RWPE2 (cell line): ENCODE data around the gene SPATA31E1.

ENCODE experiments used
- ATAC-seq: fragments of 200-7000 bp; cut with Tn5 transposase; 3 replicates; pipeline ENCODE4 v1.9.1; 2021; ENCODE audit warnings: low read depth
- DNase-seq: peaks from one replicate; pipeline ENCODE4 v3.0.0-alpha.2; 2020; ENCODE audit warnings: low spot score
- H3K27ac ChIP-seq: fragments of 450-650 bp; 2 replicates; pipeline ENCODE4 v1.5.1; 2017; ENCODE audit warnings: mild to moderate bottlenecking; ENCODE audit not compliant: poor library complexity, severe bottlenecking
- H3K27me3 ChIP-seq: fragments of 250-450 bp; sonication (Bioruptor Pico); 2 replicates; pipeline ENCODE4 v1.5.1; 2021; ENCODE audit warnings: mild to moderate bottlenecking, moderate library complexity; ENCODE audit not compliant: insufficient read depth, poor library complexity, severe bottlenecking
- H3K36me3 ChIP-seq: fragments of 250-450 bp; sonication (Bioruptor Pico); 2 replicates; pipeline ENCODE4 v1.5.1; 2020; ENCODE audit warnings: low read depth, mild to moderate bottlenecking, moderate library complexity
- H3K4me1 ChIP-seq: fragments of 250-450 bp; sonication (Bioruptor Pico); 2 replicates; pipeline ENCODE4 v1.5.1; 2021; ENCODE audit warnings: mild to moderate bottlenecking, moderate library complexity; ENCODE audit not compliant: insufficient read depth, poor library complexity, severe bottlenecking
- H3K4me3 ChIP-seq: fragments of 250-450 bp; sonication (Bioruptor Pico); 2 replicates; pipeline ENCODE4 v1.5.1; 2021; ENCODE audit warnings: mild to moderate bottlenecking, moderate library complexity; ENCODE audit not compliant: severe bottlenecking
- H3K9me3 ChIP-seq: fragments of 250-450 bp; sonication (Bioruptor Pico); 2 replicates; pipeline ENCODE4 v1.5.1; 2021; ENCODE audit warnings: mild to moderate bottlenecking, moderate library complexity; ENCODE audit not compliant: severe bottlenecking
- TF ChIP-seq, protein P1 (sequence below): fragments of 450-650 bp; IDR thresholded peaks from one replicate; pipeline ENCODE4 v1.5.1; 2017; ENCODE audit warnings: mild to moderate bottlenecking, moderate library complexity; ENCODE audit not compliant: poor library complexity, severe bottlenecking

The SPATA31E1 gene

DNA sequence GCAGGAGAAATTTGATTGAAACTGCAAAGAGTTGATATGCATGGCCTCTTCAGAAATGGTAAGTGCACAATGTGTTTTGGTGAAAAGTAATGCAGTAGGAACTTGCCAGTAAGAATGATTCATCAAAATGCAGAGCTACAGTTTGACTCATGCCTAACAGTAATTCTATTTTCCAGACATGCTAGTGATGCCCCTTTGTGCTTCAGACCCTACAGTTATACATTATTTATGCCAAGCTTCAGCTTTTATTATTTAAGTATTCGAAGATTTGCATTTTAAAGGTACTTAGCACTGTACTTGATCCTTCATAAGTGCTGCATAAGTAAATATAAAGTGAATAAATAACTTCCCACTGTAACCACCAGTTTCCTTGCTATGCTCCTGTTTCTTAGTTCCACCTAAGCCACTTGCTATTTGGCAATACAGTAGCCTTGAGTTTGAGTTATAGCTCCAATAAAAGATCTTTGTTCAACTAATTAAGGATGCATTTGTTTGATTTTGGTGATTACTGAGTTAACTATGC is 3.6 kb upstream of the SPATA31E1 start:
- TF ChIP-seq, protein P1, sequence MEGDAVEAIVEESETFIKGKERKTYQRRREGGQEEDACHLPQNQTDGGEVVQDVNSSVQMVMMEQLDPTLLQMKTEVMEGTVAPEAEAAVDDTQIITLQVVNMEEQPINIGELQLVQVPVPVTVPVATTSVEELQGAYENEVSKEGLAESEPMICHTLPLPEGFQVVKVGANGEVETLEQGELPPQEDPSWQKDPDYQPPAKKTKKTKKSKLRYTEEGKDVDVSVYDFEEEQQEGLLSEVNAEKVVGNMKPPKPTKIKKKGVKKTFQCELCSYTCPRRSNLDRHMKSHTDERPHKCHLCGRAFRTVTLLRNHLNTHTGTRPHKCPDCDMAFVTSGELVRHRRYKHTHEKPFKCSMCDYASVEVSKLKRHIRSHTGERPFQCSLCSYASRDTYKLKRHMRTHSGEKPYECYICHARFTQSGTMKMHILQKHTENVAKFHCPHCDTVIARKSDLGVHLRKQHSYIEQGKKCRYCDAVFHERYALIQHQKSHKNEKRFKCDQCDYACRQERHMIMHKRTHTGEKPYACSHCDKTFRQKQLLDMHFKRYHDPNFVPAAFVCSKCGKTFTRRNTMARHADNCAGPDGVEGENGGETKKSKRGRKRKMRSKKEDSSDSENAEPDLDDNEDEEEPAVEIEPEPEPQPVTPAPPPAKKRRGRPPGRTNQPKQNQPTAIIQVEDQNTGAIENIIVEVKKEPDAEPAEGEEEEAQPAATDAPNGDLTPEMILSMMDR = no peak
- no peak overlapping the region for H3K4me3 ChIP-seq
- H3K4me1 ChIP-seq = peaks cover 9% of the 10 kb centered on the region
- no peaks in the 10 kb centered on the region for H3K36me3 ChIP-seq
- H3K27me3 ChIP-seq = no peaks in the 10 kb centered on the region
- no peaks in the 10 kb centered on the region for H3K9me3 ChIP-seq
- DNase-seq = no peak
- ATAC-seq = peak; percentile 82
- H3K27ac ChIP-seq = no peak overlapping the region

DNA sequence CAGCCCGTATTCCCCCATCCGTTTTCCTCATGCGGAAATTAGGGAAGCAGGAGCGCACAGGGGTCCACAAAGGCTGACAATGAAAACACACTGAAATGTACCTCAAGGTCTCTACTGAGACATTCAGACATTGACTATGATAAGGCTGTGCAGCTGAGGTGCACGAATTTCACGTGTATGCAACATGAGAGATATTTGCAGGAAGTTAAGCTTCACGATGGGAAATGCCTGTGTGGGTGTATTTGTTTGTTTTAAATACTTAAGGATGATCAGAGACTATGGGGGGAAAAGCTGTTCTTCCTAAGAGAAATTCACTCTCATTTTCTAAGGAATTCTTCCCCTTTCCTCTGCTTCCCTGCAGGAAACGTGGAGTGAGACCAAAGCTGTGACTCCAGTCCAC is 2.6 kb upstream of the SPATA31E1 start:
- H3K36me3 ChIP-seq = no peaks in the 10 kb centered on the region
- ATAC-seq (no peak), DNase-seq (no peak)
- no peak overlapping the region for H3K27ac ChIP-seq
- H3K4me1 ChIP-seq = peaks cover 9% of the 10 kb centered on the region
- H3K9me3 ChIP-seq = no peaks in the 10 kb centered on the region
- TF ChIP-seq, protein P1 = no peak
- no peak overlapping the region for H3K4me3 ChIP-seq
- H3K27me3 ChIP-seq = no peaks in the 10 kb centered on the region

DNA sequence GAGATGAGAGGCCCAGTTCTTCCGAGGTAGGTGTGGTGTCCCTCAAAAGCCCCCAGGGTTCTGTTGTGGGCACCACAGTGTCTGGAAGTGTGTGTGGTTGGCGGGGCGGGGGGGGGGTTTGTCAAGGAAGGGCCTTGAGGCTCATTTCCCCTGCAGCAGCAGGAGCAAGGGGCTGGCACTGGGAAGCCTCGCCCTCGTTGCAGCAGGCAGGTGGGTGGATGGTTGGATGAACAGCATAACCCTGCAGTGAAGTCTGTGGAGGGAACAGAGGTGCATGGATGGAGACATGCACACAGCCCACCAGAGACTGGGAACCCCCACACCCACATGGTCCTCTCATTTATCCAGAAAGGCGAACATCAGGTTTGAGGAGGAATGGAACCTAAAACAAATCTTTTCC is 2.0 kb upstream of the SPATA31E1 start:
- TF ChIP-seq, protein P1 = no peak

DNA sequence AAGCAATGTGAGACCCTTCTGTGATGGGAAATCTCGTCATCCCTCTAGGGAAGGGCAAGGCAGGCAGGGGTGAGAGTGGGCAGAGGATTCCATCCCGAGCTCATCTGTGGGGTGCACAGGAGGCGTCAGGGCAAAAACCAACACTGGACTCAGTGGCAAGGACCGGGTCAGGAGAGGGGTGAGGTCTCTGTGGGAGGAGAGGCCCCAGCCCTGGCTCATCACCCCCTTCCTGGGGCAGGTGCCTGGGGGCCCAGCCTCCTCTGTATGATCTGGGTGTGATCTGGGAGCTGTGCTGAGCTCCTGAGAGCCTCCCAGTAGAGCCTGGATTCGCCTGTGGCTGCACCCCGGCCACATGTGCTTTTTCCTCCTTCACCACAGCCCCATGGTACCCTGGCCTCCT is 597 bp downstream of the SPATA31E1 start:
- TF ChIP-seq, protein P1 = no peak
- DNase-seq = no peak

More for the DNA sequence above, 2.0 kb upstream of the SPATA31E1 start:
- DNase-seq (no peak), ATAC-seq (no peak)
- no peak overlapping the region for H3K27ac ChIP-seq
- H3K36me3 ChIP-seq = no peaks in the 10 kb centered on the region
- no peak overlapping the region for H3K4me3 ChIP-seq
- no peaks in the 10 kb centered on the region for H3K9me3 ChIP-seq
- peaks cover 9% of the 10 kb centered on the region for H3K4me1 ChIP-seq
- no peaks in the 10 kb centered on the region for H3K27me3 ChIP-seq

DNA sequence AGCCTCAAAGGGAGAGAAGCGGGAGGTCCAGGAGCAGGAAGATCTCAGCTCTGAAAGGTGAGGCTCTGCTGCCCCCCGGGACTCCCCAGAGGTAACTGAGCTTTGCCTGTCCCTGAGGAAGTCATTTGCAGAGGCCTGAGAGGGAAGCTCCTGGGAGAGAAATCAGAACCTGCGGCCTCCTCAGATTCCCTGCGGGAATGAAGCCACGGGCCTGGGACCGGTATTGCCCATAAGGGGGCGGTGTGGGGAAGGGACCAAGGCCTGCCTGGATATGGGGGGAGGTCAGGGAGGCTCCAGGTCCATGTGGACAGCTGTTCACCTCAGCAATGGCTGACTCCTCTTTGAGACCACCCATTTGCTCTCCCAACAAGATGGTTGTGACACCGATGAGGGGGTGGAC is 1.3 kb downstream of the SPATA31E1 start:
- no peaks in the 10 kb centered on the region for H3K36me3 ChIP-seq
- TF ChIP-seq, protein P1 = no peak
- H3K4me3 ChIP-seq = no peak overlapping the region
- H3K4me1 ChIP-seq = peaks cover 4% of the 10 kb centered on the region
- no peak overlapping the region for H3K27ac ChIP-seq
- DNase-seq = no peak
- H3K9me3 ChIP-seq = no peaks in the 10 kb centered on the region
- no peaks in the 10 kb centered on the region for H3K27me3 ChIP-seq
- ATAC-seq = no peak

More for the DNA sequence above, 597 bp downstream of the SPATA31E1 start:
- no peak overlapping the region for H3K4me3 ChIP-seq
- no peaks in the 10 kb centered on the region for H3K36me3 ChIP-seq
- peaks cover 9% of the 10 kb centered on the region for H3K4me1 ChIP-seq
- H3K27me3 ChIP-seq = no peaks in the 10 kb centered on the region
- ATAC-seq = no peak
- no peak overlapping the region for H3K27ac ChIP-seq
- H3K9me3 ChIP-seq = no peaks in the 10 kb centered on the region
